ENCODE data around the gene USP16.
"Not testable (repeated sequence)": the region's sequence is repeated elsewhere in the genome, so short reads cannot be mapped to it uniquely, and the experiment has no call there.

USP16 gene

GRCh38 chr21:29033301-29033700 lies 8.8 kb downstream of the USP16 start:
- H3K4me3 ChIP-seq (ENCODE audit: low read depth, low read length), result no peak overlapping the region

- H3K4me3 ChIP-seq (ENCODE audit: low read depth, low read length), result no peak overlapping the region
Measured at GRCh38 chr21:29033871-29034270, 9.4 kb downstream of the USP16 start.

- H3K4me3 ChIP-seq (ENCODE audit: low read depth, low read length), result no peak overlapping the region
Measured at GRCh38 chr21:29034678-29035077, 10.2 kb downstream of the USP16 start.

GRCh38 chr21:29052224-29052623 lies 27.8 kb downstream of the USP16 start:
- H3K4me3 ChIP-seq (ENCODE audit: low read depth, low read length), result no peak overlapping the region

GRCh38 chr21:29053011-29053553 lies 28.6 kb downstream of the USP16 start:
- no peak overlapping the region for H3K4me3 ChIP-seq (ENCODE audit: low read depth, low read length)

- H3K4me3 ChIP-seq (ENCODE audit: low read depth, low read length), result no peak overlapping the region
Measured at GRCh38 chr21:29053656-29054055, 29.2 kb downstream of the USP16 start.

- no peak overlapping the region for H3K4me3 ChIP-seq (ENCODE audit: low read depth, low read length)
Measured at GRCh38 chr21:29055080-29055479, 30.6 kb downstream of the USP16 start.

GRCh38 chr21:29056005-29056404 lies 31.5 kb downstream of the USP16 start:
- H3K4me3 ChIP-seq (ENCODE audit: low read depth, low read length), result no peak overlapping the region

GRCh38 chr21:29056538-29057050 lies 32.1 kb downstream of the USP16 start:
- H3K4me3 ChIP-seq (ENCODE audit: low read depth, low read length), result no peak overlapping the region

GRCh38 chr21:29064850-29065481 lies 40.5 kb downstream of the USP16 start:
- H3K4me3 ChIP-seq (ENCODE audit: low read depth, low read length), result no peak overlapping the region

- H3K4me3 ChIP-seq (ENCODE audit: low read depth, low read length), result peak overlapping the region; percentile 99
Measured at GRCh38 chr21:29072873-29073221, 48.4 kb downstream of the USP16 start.

GRCh38 chr21:29073222-29074006 lies 48.9 kb downstream of the USP16 start, which contains the start of gene CCT8:
Gene CCT8 (minus strand): TSS chr21:29073648. CDS start chr21:29073590, 58 bp downstream.
- peak within 1 kb of the TSS; percentile 99 for H3K4me3 ChIP-seq (ENCODE audit: low read depth, low read length)

GRCh38 chr21:29074007-29074376 lies 49.5 kb downstream of the USP16 start:
- H3K4me3 ChIP-seq (ENCODE audit: low read depth, low read length), result peak overlapping the region; percentile 99

GRCh38 chr21:29074783-29075182 lies 50.3 kb downstream of the USP16 start:
- H3K4me3 ChIP-seq (ENCODE audit: low read depth, low read length), result no peak overlapping the region

- H3K4me3 ChIP-seq (ENCODE audit: low read depth, low read length), result no peak overlapping the region
Measured at GRCh38 chr21:29075706-29076466, 51.4 kb downstream of the USP16 start.

GRCh38 chr21:29076731-29077640 lies 52.5 kb downstream of the USP16 start:
- H3K4me3 ChIP-seq (ENCODE audit: low read depth, low read length), result not testable (repeated sequence)

GRCh38 chr21:29077651-29078090 lies 53.2 kb downstream of the USP16 start:
- H3K4me3 ChIP-seq (ENCODE audit: low read depth, low read length), result no peak overlapping the region

GRCh38 chr21:29078869-29079767 lies 54.6 kb downstream of the USP16 start:
- H3K4me3 ChIP-seq (ENCODE audit: low read depth, low read length), result no peak overlapping the region

- H3K4me3 ChIP-seq (ENCODE audit: low read depth, low read length), result no peak overlapping the region
Measured at GRCh38 chr21:29080454-29080941, 56.0 kb downstream of the USP16 start.
